Measurements from ENCODE around the gene CDK4. TPM values are rescaled to one million over a fixed set of nuclear protein-coding genes. Genes with fewer than 3 reads are reported as not detected.

The CDK4 gene
- total RNA-seq, 1 donor from 2014 or later = 67.8 TPM

DNA sequence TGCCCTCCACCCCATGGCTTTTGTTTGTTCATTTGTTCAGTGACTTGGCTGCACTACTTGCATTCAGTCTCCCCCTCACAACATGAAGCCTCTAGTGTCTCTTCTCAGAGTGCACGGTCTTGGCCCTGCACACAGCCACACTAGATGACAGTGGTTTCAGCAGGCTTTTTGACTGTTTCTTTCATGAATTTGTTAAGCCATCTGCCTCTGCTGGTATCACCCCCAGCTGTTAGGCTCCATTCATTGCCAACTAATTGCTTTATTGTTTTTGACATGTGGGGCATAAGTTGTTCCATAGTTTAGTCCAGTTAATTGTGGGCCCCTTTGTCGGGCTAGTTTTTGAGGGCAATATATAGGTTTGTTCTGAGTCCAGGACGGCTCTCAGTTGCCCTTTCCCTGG lies 39.4 kb downstream of the CDK4 start:
- no peak for DNase-seq (ENCODE audit: low spot score)

DNA sequence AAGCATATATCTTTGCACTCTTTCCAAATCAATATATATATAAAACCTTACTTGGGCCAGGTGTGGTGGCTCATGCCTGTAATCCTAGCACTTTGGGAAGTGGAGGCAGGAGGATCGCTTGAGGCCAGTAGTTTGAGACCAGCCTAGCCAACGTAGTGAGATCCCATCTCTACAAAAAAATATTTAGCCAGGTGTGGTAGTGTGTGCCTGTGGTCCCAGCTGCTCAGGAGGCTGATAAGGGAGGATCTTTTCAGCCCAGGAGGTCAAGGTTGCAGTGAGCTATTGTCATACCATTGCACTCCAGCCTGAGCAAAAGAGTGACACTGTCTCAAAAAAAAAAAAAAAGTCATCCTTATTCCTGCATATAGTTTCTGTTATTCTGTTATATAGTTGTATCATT lies 43.8 kb downstream of the CDK4 start:
- no peak for DNase-seq (ENCODE audit: low spot score)

DNA sequence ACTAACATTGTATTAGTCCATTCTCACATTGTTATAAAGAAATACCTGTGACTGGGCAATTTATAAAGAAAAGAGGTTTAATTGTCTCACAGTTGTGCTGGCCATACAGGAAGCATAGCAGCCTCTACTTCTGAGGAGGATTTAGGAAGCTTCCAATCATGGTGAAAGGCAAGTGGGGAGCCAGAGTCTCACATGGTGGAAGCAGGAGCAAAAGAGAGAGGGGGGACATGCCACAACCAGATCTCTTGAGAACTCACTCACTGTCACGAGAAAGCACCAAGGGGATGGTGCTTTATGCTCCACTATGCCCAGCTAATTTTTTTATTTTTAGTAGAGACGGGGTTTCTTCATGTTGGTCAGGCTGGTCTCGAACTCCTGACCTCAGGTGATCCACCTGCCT lies 44.9 kb downstream of the CDK4 start:
- no peak for DNase-seq (ENCODE audit: low spot score)

DNA sequence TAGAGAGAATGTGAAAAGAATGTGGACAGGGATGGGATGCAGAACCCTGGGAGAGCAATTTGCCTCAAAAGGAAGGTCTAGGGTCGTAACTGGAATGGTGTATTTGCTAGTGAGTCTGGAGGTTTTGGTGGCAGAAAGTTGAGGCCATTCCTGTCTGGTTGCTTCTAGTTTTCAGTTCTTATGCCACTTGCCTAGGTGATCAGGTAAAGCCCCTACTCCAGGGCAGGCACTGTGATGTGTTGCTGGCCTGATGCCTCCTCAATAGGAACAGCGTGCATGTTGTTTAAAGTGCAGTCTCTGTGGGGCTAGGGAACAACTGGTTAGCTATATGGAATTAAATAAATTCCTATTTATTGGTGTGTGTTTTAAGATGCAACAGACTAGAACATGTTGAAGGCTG lies 51.8 kb downstream of the CDK4 start:
- no peak for DNase-seq (ENCODE audit: low spot score)

DNA sequence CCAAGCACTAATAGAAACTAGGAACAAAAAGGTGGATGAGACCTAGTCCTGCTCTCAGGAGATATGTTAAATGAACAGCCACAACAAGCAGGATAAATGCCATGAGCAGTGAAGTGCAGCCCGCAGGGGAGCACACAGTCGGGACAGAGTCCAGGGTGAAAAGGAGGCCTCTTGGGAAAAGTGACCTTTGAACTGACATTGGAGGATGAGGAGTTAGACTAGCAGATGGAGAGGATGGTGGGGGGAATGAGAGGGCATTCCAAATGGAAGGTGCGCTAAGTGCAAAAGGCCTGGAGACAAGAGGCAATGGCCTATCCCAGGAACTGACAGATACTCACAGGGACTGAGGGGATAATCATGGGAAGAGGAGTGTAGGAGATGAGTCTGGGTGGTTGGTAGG lies 53.7 kb downstream of the CDK4 start:
- DNase-seq (ENCODE audit: low spot score) = no peak

Other genes starting within 250 kb of the CDK4 start
- 24.6 TPM for gene DDIT3, start 231.8 kb downstream of the CDK4 start, total RNA-seq
- 115 TPM for gene MBD6, start 229.5 kb downstream of the CDK4 start, total RNA-seq
- 135 TPM for gene DCTN2, start 205.1 kb downstream of the CDK4 start, total RNA-seq
- gene KIF5A, start 202.3 kb downstream of the CDK4 start, total RNA-seq = 0.81 TPM
- gene PIP4K2C, start 161.1 kb downstream of the CDK4 start, total RNA-seq = 36.1 TPM
- gene DTX3, start 147.5 kb downstream of the CDK4 start, total RNA-seq = 31.2 TPM
- gene ARHGEF25, start 140.9 kb downstream of the CDK4 start, total RNA-seq = 26.2 TPM
- gene B4GALNT1, start 119.1 kb downstream of the CDK4 start, total RNA-seq = 1.3 TPM
- gene OS9, start 58.2 kb downstream of the CDK4 start, total RNA-seq = 249 TPM
- gene AGAP2, start 13.6 kb downstream of the CDK4 start, total RNA-seq = 2.6 TPM
- gene TSPAN31, start 7.3 kb downstream of the CDK4 start, total RNA-seq = 44.8 TPM
- 24.6 TPM for gene MARCHF9, start 2.8 kb upstream of the CDK4 start, total RNA-seq
- gene CYP27B1, start 14.8 kb upstream of the CDK4 start, total RNA-seq = 1.6 TPM
- gene METTL1, start 19.8 kb upstream of the CDK4 start, total RNA-seq = 9.2 TPM
- gene EEF1AKMT3, start 20.3 kb upstream of the CDK4 start, total RNA-seq = 7.0 TPM
- 29.3 TPM for gene TSFM, start 30.5 kb upstream of the CDK4 start, total RNA-seq
- 12.0 TPM for gene AVIL, start 66.4 kb upstream of the CDK4 start, total RNA-seq
- 150 TPM for gene CTDSP2, start 94.4 kb upstream of the CDK4 start, total RNA-seq
- gene ATP23, start 189.3 kb upstream of the CDK4 start, total RNA-seq = 5.2 TPM